GM19099 (cell line): ENCODE measurements around the gene PTPRT.

Experiments used
- POLR2A ChIP-seq: IDR thresholded peaks from 3 replicates; pipeline ENCODE4 v1.6.1; 2011; ENCODE audit warnings: low read depth; ENCODE audit not compliant: insufficient read length; ENCODE audit errors: extremely low read depth

The PTPRT gene

DNA sequence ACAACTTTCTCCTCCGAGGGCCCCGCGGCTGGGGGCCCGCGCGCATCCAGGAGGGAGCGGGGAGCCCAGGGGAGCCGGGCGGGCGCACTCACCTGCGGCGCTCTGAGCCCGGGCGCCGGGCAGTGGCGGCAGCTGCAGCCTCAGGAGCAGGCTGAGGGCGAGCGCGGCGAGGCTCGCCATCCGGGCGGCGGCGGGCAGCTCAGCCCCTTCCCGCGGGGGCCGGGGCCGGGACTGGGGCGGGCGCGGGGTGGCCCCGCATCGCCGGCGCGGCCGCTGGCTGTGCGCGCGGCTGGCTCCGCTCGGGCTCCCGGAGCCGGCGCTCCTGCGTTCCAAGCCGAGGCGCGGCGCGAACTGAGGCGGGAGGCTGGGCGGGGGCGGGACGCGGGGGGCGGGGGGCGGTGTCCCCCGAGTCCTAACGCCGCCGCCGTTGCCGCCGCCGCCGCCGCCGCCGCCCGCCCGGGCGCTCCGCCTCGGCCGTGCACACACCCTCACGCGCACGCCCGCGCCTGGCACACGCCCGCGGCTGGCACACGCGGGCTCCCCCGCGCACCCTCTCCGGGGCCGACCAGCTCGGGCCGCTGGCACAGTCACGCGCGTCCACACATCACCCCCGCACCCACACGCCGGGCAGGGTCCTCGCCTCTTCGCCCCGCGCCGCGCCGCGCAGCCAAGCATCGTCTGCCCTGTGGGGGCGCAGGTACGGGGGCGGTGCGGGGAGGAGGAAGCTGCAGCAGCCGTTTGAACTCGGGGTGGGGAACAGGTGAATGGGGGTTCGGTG is at the start of gene PTPRT:
Gene PTPRT (minus strand): TSS at position 353 of the 778 bp plus-strand sequence. CDS start 173 bp downstream, at position 180.
- TF ChIP-seq POLR2A = no peak

DNA sequence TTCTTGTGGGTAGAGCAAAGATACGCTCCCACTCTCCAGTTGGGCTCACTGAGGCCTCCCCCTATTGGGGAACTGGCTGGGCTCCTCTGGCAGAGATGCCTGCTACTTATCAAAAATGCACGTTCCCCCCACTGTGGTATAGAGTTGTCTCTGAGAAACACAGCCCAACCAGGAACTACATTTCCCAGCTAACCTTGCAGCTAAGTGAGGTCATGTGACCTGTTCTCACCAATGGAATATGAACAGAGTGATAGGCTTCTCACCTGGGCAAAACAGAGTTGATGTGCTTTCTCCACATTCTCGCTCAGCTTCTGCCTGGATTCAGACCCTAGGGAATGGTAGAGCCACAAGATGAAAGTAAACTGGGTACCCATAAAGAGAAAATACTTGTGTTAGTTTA is 49.1 kb upstream of the PTPRT start:
- TF ChIP-seq POLR2A = no peak

DNA sequence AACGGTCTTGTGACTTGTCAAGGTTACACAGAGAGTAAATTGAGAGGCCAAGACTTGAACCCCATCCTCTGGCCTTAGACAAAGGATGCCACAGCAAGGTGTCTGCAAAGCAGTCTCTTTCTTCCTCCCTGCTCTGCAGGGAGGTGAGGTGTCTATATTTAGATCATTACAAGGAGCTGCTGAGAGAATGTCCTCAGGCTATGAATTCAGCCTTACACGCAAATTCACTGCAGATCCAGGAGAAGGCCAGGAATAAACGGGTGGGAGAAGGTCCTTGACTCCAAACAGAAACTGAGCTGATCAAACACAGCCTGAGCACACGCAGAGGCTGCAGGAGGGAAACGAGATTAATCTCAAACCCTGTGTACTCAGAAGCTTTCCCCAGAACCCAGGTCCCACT is 48.6 kb upstream of the PTPRT start:
- no peak for TF ChIP-seq POLR2A

DNA sequence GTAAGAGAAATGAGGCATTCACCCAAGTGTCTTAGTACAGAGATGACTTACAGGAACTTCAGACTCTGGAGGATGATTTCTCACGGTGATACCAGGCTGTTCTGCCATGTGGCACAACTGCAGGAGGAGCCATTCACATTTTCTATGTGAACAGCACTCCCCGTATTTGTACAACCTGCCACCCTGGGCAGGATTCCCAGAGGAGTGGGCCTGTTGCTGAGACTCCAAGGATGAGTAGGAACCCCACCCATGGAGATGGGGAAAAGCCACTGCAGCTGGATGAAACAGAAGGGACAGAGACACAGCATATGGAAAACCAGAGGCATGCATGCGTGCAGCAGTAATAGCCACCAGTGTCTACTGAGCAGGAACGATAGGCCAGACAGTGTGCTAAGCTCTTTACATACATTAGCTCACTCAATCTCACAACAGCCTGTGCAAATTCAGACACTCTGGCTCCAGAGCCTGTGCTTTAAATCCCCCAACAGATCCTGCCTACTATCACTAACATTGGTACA is 48.0 kb upstream of the PTPRT start:
- no peak for TF ChIP-seq POLR2A

DNA sequence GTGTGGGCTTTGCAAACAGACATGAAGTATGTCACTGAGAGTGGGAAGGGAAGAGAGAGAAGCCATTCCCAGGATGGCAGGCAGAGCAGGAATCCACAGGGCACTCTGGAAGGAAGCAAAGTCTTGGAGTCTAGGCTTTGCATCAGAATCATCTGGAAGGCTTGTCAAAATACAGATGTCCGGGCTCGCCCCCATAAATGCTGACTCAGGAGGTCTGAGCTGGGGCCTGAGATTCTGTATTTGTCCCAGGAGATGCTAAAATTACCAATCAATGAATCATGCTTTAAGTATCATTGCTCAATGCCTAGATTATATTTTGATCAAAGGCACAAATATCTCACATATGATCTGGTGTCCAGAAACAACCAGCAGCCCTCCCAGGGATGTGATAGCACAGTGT is 46.3 kb upstream of the PTPRT start:
- no peak for TF ChIP-seq POLR2A

DNA sequence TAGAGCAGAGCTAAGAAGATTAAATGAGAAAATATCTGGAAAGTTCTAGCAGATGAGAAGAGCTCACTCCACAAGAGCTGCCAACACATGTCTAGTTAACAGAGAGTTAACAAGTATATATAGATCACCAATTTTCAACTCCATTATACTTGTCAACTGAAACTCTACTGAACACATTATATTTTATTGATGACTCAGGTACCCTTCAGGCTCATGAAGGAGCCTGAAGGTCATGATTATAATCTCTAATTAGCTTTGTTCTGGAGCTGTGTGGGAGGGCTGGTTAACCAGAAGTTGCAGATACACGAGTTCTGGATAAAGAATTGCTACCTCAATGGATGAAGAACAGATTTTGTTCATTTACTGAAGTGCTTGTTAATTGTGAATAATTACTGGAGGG is 42.1 kb upstream of the PTPRT start:
- TF ChIP-seq POLR2A = no peak

DNA sequence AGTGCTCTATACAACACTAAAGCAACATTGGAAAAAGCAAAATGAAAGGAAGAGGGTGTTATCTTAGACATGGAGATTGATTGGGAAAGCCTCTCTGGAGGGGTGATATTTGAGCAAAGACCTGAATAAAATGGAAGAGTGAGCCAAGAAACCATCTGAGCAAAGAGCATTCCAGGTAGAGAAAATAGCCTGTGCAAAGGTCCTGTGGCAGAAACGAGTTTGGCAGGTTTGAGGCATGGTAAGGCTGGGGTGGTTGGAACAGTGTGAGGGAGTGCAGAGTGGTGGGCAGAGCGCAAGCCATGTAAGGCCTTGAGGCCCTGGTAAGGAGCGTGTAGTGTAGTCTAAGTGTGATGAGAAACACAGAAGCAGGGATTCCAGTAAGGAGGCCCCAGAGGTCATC is 40.0 kb upstream of the PTPRT start:
- no peak for TF ChIP-seq POLR2A

DNA sequence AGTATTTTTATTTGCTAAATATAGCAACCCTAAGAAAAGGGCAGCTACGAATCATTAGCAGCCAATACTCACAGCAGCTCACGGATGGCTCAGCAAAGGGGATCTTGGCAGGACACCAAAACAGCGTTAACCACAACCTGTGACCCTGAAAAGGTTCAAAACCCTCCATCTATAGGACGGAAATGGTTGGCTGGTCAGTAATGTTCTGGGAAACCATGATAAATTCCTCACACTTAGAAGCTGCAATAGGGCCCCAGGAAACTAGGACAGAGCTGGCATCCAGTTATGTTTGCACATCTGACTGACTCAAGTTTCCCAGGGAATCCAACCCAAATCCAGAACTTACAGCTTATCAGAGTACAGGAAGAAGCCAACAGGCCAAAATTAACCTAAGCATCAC is 30.9 kb upstream of the PTPRT start:
- no peak for TF ChIP-seq POLR2A

DNA sequence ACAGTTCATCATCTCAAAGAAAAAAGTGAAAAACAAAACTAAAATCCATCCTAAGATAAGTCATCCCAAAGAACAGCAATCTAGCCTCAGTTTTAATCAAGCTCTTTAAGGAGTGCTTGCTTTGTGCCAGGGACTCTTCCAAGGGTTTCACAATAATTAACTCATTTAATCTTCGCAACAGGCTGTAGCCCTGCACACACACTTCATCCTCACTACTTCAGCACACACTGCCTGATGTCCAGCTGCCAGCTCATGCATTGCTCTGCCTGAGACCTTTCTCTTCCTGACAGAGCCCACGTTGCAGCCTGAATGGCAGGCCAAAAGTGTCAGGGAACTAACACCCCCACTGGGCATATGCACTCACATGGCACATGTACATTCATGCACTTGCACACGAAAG is 21.2 kb upstream of the PTPRT start:
- TF ChIP-seq POLR2A = no peak

DNA sequence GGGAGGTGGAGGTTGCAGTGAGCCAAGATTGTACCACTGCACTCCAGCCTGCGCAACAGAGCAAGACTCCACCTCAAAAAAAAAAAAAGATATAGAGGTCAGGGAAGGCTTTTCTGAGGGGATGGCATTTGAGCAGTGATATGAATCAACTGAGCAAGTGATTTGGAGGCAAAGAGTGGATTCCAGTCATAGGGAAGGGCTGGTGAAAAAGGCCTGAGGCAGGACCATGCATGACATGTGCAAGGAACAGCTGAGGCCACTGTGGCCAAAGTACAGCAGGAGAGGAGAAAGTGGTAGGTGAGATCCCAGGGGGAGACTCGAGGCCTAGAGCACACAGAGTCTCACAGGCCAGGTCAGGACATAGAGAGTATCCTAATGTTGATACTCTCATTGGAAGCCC is 20.1 kb upstream of the PTPRT start:
- no peak for TF ChIP-seq POLR2A

DNA sequence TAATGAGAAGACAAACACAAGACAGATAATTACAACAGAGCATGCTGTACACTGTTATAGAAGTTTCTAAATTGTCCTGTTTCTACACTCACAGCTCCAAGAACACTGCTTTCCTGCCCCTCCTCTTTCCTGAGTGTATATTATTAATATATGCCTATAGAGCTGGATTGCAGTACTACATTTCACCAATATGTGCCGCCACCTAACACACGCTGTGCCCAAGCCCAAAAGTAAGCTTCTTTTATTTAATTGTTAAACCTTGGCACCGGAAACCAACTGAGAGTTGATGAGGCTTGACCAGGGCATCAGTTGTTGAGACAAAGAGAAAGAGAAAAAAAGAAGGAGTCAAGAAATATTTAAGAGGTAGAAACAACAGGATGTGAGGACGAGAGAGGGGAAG is 16.0 kb upstream of the PTPRT start:
- no peak for TF ChIP-seq POLR2A

DNA sequence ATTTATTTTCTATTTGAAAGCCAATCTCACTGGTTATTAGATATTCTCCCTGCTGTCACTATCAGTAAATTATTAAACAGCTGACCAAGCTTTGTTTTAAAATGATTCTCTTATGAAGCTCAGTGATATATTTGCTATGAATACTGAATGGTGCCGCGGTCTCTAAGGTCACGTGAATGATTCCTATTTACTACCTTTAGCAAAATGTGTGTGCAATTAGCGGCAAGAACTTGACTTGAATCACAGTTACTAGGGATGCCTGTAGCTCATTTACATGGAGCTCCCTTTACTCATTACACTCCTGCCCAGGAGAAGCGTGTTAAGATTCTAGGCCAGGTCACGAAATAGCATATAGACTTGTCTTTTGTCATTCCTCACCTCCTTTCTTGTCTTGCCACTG is 12.4 kb upstream of the PTPRT start:
- no peak for TF ChIP-seq POLR2A

DNA sequence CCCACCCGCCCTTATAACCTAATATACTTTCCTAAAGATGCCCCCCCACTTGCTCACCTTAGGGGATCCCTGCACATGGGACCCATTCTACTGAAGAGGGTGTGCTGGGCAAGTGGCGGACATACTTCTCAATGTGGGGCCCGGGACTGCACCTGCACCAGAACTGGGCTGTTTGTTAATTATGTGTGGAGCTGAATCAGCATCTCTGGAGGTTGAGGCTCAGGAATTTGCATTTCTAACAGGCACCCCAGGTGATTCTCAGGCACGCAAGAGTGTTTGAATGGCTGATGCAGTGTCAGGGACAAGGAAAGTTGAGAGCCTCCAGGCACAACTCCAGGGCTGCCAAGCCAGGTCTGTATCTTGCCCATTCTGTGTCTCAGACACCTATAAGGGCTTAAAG is 8.9 kb upstream of the PTPRT start:
- no peak for TF ChIP-seq POLR2A

DNA sequence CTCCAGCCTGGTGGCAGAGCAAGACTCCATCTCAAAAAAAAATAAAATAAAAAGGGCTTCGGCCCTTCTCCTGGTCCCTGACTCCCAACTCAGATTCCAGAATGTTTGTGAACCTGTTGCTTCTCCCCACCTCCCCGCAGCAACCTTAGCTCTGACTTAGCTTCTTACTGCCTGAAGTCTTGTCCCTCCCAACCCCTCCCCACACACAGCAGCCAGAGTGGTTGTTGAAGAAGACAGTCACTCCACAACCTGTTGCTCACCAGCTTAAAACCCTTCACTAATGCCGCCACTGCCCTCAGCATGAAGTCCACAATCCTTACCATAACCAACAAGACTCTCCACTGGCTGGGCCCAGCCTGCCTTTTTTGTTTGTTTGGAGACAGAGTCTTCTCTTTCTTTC is 6.5 kb upstream of the PTPRT start:
- TF ChIP-seq POLR2A = no peak

DNA sequence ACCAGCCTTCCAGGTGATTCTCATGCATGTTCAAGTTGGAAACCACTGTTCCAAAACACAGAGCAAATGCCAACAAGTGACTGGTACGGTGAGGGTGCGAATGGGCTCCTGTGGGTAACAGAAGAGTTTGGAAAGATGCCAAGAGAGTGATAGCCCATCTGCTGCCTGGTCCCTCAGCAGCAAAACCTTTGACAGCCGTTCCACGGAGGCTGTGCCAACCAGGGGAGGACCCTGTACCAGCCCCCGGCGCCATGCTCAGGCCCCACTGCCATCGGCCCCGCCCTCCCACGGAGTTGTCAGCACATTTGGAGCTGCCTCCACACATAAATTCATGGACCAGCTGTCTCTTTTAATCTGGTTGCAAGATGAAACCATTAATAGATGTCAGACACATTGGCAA is 4.4 kb upstream of the PTPRT start:
- no peak for TF ChIP-seq POLR2A

DNA sequence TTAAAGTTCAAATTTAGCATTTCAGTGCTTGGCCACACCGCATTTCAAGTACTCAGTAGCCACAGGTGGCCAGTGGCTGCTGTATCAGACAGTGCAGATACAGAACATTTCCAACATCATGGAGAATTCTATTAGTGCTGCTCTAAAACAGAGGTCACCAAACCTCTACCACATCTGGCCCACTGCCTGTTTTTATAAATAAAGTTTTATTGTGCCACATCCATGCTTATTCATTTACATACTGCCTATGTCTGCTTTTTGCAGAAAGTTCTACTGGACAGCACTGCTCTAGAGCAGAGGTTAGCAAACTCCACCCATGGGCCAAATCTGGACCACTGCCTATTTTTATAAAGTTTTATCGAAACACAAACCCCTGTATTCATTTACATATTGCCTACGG is 3.7 kb upstream of the PTPRT start:
- TF ChIP-seq POLR2A = no peak

DNA sequence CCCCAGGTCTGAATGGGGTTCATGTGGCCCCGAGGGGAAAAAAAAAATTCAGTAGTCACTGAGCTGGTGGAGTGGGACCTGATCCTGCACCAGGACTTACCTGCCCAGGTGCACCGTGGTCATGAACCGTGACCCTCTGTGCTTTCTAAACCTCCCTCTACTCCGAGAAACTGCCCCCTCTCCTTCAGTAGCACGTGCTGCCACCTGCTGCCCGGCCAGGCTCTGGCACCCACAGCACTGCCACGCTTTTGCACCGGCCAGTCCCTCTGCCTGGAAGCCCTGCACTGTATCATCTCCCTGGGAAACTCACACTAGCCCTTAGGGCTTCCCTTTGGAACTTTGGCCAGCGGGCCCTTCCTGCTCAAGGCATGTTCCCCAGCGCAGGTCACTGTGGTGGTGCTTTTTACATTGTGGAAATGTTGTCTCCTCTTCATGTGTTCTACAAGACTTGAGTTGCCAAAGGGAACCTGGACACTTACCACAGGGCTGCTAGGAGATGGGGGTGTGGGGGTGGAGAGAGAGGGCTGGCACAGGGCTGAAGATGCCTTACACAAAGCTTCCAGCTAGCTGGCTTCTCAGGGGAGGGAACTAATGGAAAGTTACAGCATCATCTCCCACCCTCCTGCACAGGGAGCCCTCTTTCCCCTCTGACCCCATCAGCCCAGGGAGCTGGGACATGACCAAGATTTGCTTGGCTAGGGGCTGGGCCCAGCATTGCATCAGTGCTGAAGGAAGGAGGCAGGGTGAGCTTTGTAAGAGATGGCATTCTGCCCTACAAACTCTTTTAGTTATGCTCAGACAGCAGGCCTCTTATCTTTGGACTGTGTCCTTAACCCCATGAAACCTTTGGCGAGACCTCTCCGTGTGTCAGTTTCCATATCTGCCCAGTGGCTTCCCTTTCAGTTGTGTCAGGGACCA is 2.5 kb upstream of the PTPRT start:
- TF ChIP-seq POLR2A = no peak

DNA sequence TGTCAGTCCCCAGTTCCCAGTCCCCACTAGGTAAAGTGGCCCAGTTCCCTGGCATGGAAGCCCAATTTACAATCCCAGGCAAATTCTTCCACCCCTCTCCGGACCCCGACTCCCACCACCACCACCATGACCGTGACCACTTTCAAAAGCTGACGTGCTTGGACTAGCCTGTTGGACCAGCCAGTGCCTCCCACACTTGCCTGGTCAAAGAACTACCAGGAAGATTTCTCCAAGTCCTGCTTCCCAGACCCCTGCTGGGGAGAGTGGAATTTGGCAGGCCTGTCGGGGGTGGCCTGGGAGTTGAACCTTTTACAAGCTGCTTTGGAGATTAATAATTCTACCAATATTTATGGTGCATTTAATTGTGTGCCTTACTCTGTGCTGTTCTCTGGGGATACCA is 1.4 kb upstream of the PTPRT start:
- TF ChIP-seq POLR2A = no peak
